NB4 (cell line): ENCODE data around the gene UMPS.

Experiments used
- POLR2A ChIP-seq: IDR thresholded peaks from 2 replicates; pipeline ENCODE4 v1.6.1; 2011; ENCODE audit warnings: mild to moderate bottlenecking; ENCODE audit not compliant: insufficient read length; ENCODE audit errors: extremely low read depth
- TF ChIP-seq, protein P1 (sequence below): IDR thresholded peaks from 2 replicates; pipeline ENCODE4 v1.6.1; 2011; ENCODE audit warnings: low read depth, low read length

DNA sequence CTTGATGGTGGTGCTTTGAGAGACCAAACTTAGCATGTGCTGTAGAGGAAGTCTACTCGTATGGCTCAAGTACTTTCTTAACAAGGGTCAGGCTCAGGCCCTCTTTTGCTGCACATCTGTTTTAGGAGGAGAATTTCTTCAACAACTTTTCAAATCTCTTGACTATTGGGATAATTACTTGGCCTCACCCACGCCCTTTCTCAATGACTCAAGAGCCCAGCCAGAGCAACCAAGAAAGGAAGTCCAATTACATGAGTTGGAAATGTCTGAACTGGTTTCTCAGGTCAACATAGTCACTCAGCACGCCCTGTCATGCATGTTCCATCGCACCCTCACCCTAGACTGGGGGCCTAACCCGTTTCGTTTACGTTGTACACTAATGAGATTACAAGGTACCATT, 44.8 kb upstream of the UMPS start:
- TF ChIP-seq, protein P1, sequence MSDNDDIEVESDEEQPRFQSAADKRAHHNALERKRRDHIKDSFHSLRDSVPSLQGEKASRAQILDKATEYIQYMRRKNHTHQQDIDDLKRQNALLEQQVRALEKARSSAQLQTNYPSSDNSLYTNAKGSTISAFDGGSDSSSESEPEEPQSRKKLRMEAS, result no peak
- no peak for TF ChIP-seq POLR2A
